GM23248 (cell line): ENCODE data around the gene RNASE4. TPM values are rescaled to one million over a fixed set of nuclear protein-coding genes. Genes with fewer than 3 reads are reported as not detected.
A peak's percentile ranks its signal among the peaks of the same experiment; 100 is the strongest.
"Not testable (repeated sequence)": the region's sequence is repeated elsewhere in the genome, so short reads cannot be mapped to it uniquely, and the experiment has no call there.

Experiments
- DNase-seq: peaks from one replicate; pipeline ENCODE4 v3.0.0-alpha.2; 2015
- H2AFZ ChIP-seq: fragments of 200-600 bp; sonication (generic); 2 replicates; pipeline ENCODE4 v1.6.1; 2016; ENCODE audit warnings: antibody characterized with exemption
- H3F3A ChIP-seq: fragments of 200-600 bp; sonication (generic); 2 replicates; pipeline ENCODE4 v1.6.1; 2016; ENCODE audit warnings: mild to moderate bottlenecking, antibody characterized with exemption, mixed run types; ENCODE audit not compliant: insufficient read depth
- H3K27ac ChIP-seq: fragments of 200-600 bp; sonication (generic); 2 replicates; pipeline ENCODE4 v1.5.1; 2016; ENCODE audit warnings: mild to moderate bottlenecking
- H3K27me3 ChIP-seq: fragments of 200-600 bp; sonication (generic); replicated peaks from 2 replicates; pipeline ENCODE4 v1.6.1; 2016; ENCODE audit warnings: mild to moderate bottlenecking; ENCODE audit not compliant: insufficient read depth
- H3K36me3 ChIP-seq: fragments of 200-600 bp; sonication (generic); 2 replicates; pipeline ENCODE4 v1.6.1; 2016; ENCODE audit warnings: low read depth, mild to moderate bottlenecking
- H3K4me1 ChIP-seq: fragments of 200-600 bp; sonication (generic); 2 replicates; pipeline ENCODE4 v1.6.1; 2016; ENCODE audit warnings: mild to moderate bottlenecking; ENCODE audit not compliant: insufficient read depth
- H3K4me2 ChIP-seq: fragments of 200-600 bp; sonication (generic); one replicate; pipeline ENCODE4 v1.6.1; 2016; ENCODE audit warnings: mild to moderate bottlenecking; ENCODE audit not compliant: unreplicated experiment
- H3K4me3 ChIP-seq: fragments of 200-600 bp; sonication (generic); 2 replicates; pipeline ENCODE4 v1.5.1; 2016; ENCODE audit warnings: mild to moderate bottlenecking
- H3K79me2 ChIP-seq: fragments of 200-600 bp; sonication (generic); 2 replicates; pipeline ENCODE4 v1.6.1; 2016; ENCODE audit warnings: mild to moderate bottlenecking; ENCODE audit not compliant: insufficient read depth
- H3K9ac ChIP-seq: fragments of 200-600 bp; sonication (generic); 2 replicates; pipeline ENCODE4 v1.6.1; 2016; ENCODE audit warnings: mild to moderate bottlenecking
- H3K9me2 ChIP-seq: fragments of 200-600 bp; sonication (generic); 2 replicates; pipeline ENCODE4 v1.6.1; 2016; ENCODE audit warnings: mixed run types, mild to moderate bottlenecking, moderate library complexity; ENCODE audit not compliant: insufficient read depth
- H3K9me3 ChIP-seq: fragments of 200-600 bp; sonication (generic); one replicate; pipeline ENCODE4 v1.6.1; 2017; ENCODE audit warnings: low read depth
- H4K20me1 ChIP-seq: fragments of 200-600 bp; sonication (generic); 2 replicates; pipeline ENCODE4 v1.6.0; 2016; ENCODE audit not compliant: insufficient read depth
- EZH2 ChIP-seq: fragments of 200-600 bp; sonication (generic); IDR thresholded peaks from 2 replicates; pipeline ENCODE4 v1.6.1; 2018; ENCODE audit warnings: antibody characterized with exemption, mild to moderate bottlenecking; ENCODE audit not compliant: insufficient read depth, poor library complexity, severe bottlenecking
- EZH2phosphoT487 ChIP-seq: fragments of 200-600 bp; sonication (generic); IDR thresholded peaks from 2 replicates; pipeline ENCODE4 v1.6.1; 2018; ENCODE audit warnings: antibody characterized with exemption, moderate library complexity, mild to moderate bottlenecking, low read depth; ENCODE audit not compliant: insufficient read depth
- WGBS, 2 experiments: methylation state at CpG; one replicate each; pipeline ENCODE4 v1.1.6; 2015 to 2017; ENCODE audit warnings: low lambda C conversion rate in 2 of 2, low coverage in 1 of 2; ENCODE audit errors: missing lambda C conversion rate in 2 of 2; 5-methylcytosine and 5-hydroxymethylcytosine counted together
- in situ Hi-C: fragments of 300-500 bp; cut with MboI; formaldehyde crosslinking; loops from 2 replicates; pipeline ENCODE4 v1.15.0; 2020
- polyA plus RNA-seq: library from polyadenylated mRNA; unstranded; fragments of >200 nt; fragmentation: Nextera tagmentation; extraction: Ambion mirVana; gene quantifications from 2 replicates; pipeline ENCODE4 v1.2.1, GENCODE V29; 2016
- total RNA-seq: library from RNA; depleted of rRNA; stranded (reverse); fragments of >200 nt; shearing (Covaris generic); gene quantifications from 2 replicates; pipeline ENCODE4 v1.2.3, GENCODE V29; 2014

The RNASE4 gene
- total and polyA plus RNA-seq, 2 experiments from 2014 or later, result 35.9 to 37.9 TPM

DNA sequence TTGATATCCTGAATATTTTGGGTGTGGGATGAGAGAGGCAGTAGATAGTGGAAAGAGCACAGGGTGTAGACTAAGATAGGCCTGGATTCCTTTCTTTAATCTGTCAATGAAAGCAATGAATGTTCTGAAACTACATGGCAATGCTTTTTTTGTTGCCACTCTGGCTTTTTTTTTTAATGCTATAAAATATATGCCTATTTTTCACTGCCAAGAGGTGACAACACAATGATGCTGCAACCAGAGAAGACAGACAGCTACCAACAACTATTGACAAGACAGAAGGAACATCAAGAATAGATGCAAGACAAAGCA is 13.6 kb downstream of the RNASE4 start:
- Histone ChIP-seq H3K9me3 (no peaks in the 10 kb centered on the region), H3K79me2 (no peaks in the 10 kb centered on the region), H4K20me1 (no peaks in the 10 kb centered on the region), H3K27ac (no peak overlapping the region), H3K4me3 (no peak overlapping the region), H3K27me3 (no peaks in the 10 kb centered on the region), H3K4me2 (no peak overlapping the region), H3K36me3 (no peaks in the 10 kb centered on the region), H3K9me2 (no peaks in the 10 kb centered on the region), H3K9ac (no peak overlapping the region), H3F3A (no peaks in the 10 kb centered on the region), H3K4me1 (peaks cover 4% of the 10 kb centered on the region), H2AFZ (no peak overlapping the region)
- DNase-seq, result no peak
- in situ Hi-C loops, result loop anchor here (10.0 kb wide), 2 partner anchors 277 to 373 kb away; no protein-coding TSS in a partner anchor
- no peak for TF ChIP-seq EZH2phosphoT487
- no peak for TF ChIP-seq EZH2

- TF ChIP-seq EZH2, result no peak
- no peak for TF ChIP-seq EZH2phosphoT487
- H4K20me1 ChIP-seq, result no peaks in the 10 kb centered on the region
- H3F3A ChIP-seq, result no peaks in the 10 kb centered on the region
- H3K9me2 ChIP-seq, result no peaks in the 10 kb centered on the region
- H2AFZ ChIP-seq, result no peak overlapping the region
- in situ Hi-C loops, result loop anchor here (10.0 kb wide), 2 partner anchors 276 to 374 kb away; no protein-coding TSS in a partner anchor
- H3K79me2 ChIP-seq, result no peaks in the 10 kb centered on the region
- H3K9ac ChIP-seq, result no peak overlapping the region
- WGBS, 2 experiments, result 84% methylated on average over 5 of the region's 5 CpGs
- H3K27me3 ChIP-seq, result no peaks in the 10 kb centered on the region
- no peaks in the 10 kb centered on the region for H3K36me3 ChIP-seq
- no peaks in the 10 kb centered on the region for H3K9me3 ChIP-seq
- H3K4me2 ChIP-seq, result no peak overlapping the region
- no peak for DNase-seq
- H3K27ac ChIP-seq, result no peak overlapping the region
- no peak overlapping the region for H3K4me3 ChIP-seq
- peaks cover 4% of the 10 kb centered on the region for H3K4me1 ChIP-seq
Observed at GRCh38 chr14:20698934-20699333, 14.6 kb downstream of the RNASE4 start.

- Histone ChIP-seq H3F3A (no peaks in the 10 kb centered on the region), H2AFZ (no peak overlapping the region), H3K9me2 (no peaks in the 10 kb centered on the region), H3K27ac (no peak overlapping the region), H3K4me3 (no peak overlapping the region), H3K27me3 (no peaks in the 10 kb centered on the region), H3K4me2 (no peak overlapping the region), H3K9ac (no peak overlapping the region), H3K36me3 (no peaks in the 10 kb centered on the region), H3K4me1 (peaks cover 4% of the 10 kb centered on the region), H3K79me2 (no peaks in the 10 kb centered on the region), H4K20me1 (no peaks in the 10 kb centered on the region), H3K9me3 (no peaks in the 10 kb centered on the region)
- DNase-seq, result no peak
- in situ Hi-C loops, result loop anchor here (10.0 kb wide), 2 partner anchors 275 to 375 kb away; no protein-coding TSS in a partner anchor
- TF ChIP-seq EZH2phosphoT487, result no peak
- TF ChIP-seq EZH2, result no peak
Observed at GRCh38 chr14:20699931-20700330, 15.6 kb downstream of the RNASE4 start.

GRCh38 chr14:20700965-20701364 is 16.6 kb downstream of the RNASE4 start:
- H3K27me3 ChIP-seq, H3K9me2 ChIP-seq, H3K36me3 ChIP-seq, DNase-seq, H2AFZ ChIP-seq, H3K4me3 ChIP-seq, H3K4me2 ChIP-seq, H3K9me3 ChIP-seq, H3K4me1 ChIP-seq, H3K79me2 ChIP-seq, H4K20me1 ChIP-seq, H3K27ac ChIP-seq, H3K9ac ChIP-seq, H3F3A ChIP-seq, in situ Hi-C loops: not testable (repeated sequence)
- WGBS, 2 experiments, result 89 to 90% methylated on average over 7 of the region's 7 CpGs

- in situ Hi-C loops, result no loop called here
- Histone ChIP-seq H3K79me2 (no peaks in the 10 kb centered on the region), H3K27ac (no peak overlapping the region), H3K27me3 (no peaks in the 10 kb centered on the region), H3K9me3 (no peaks in the 10 kb centered on the region), H3K9me2 (no peaks in the 10 kb centered on the region), H4K20me1 (no peaks in the 10 kb centered on the region), H3K9ac (no peak overlapping the region), H3K4me3 (no peak overlapping the region), H3K36me3 (no peaks in the 10 kb centered on the region), H3K4me1 (peaks cover 12% of the 10 kb centered on the region; the same call in 1 of the 2 replicates), H2AFZ (peak overlapping the region; percentile 32; the same call in 1 of the 2 replicates), H3K4me2 (no peak overlapping the region), H3F3A (0 out of 2 replicates have a peak, but pooled peaks cover 4% of the 10 kb centered on the region)
- DNase-seq, result peak; percentile 8
- no peak for TF ChIP-seq EZH2
- no peak for TF ChIP-seq EZH2phosphoT487
- WGBS, 2 experiments, result 21 to 22% methylated on average over 4 of the region's 4 CpGs
Observed at GRCh38 chr14:20706657-20707355, 22.4 kb downstream of the RNASE4 start.
